Glutamatergic neuron (in vitro differentiated cells): ENCODE results near the gene NEDD4. TPM values are rescaled to one million over a fixed set of nuclear protein-coding genes. Genes with fewer than 3 reads are reported as not detected.

Experiments
- DNase-seq: peaks from one replicate; pipeline ENCODE4 v3.0.0; 2022
- H3K27ac Mint-ChIP-seq: one replicate; pipeline ENCODE4 v1.8.0; 2020; ENCODE audit warnings: mild to moderate bottlenecking, mixed read lengths, inconsistent platforms; ENCODE audit not compliant: unreplicated experiment
- H3K27me3 Mint-ChIP-seq: one replicate; pipeline ENCODE4 v1.8.0; 2020; ENCODE audit warnings: mild to moderate bottlenecking, moderate library complexity, mixed read lengths, inconsistent platforms; ENCODE audit not compliant: unreplicated experiment
- H3K36me3 Mint-ChIP-seq: one replicate; pipeline ENCODE4 v1.8.0; 2020; ENCODE audit warnings: mild to moderate bottlenecking, mixed read lengths, inconsistent platforms; ENCODE audit not compliant: unreplicated experiment
- H3K4me1 Mint-ChIP-seq: one replicate; pipeline ENCODE4 v1.8.0; 2020; ENCODE audit warnings: mild to moderate bottlenecking, low read depth, mixed read lengths, inconsistent platforms; ENCODE audit not compliant: unreplicated experiment
- H3K4me3 Mint-ChIP-seq: one replicate; pipeline ENCODE4 v1.8.0; 2020; ENCODE audit warnings: mild to moderate bottlenecking, mixed read lengths, inconsistent platforms; ENCODE audit not compliant: unreplicated experiment
- H3K9me3 Mint-ChIP-seq: one replicate; pipeline ENCODE4 v1.8.0; 2020; ENCODE audit warnings: mild to moderate bottlenecking, moderate library complexity, mixed read lengths, inconsistent platforms; ENCODE audit not compliant: unreplicated experiment
- total RNA-seq: library from RNA; stranded (reverse); fragmentation: NEBNext Ultra II Directional; extraction: Animal tissue kit (Norgen Biotek cat#: 25700); gene quantifications from one replicate; pipeline ENCODE4 v1.2.1, GENCODE V29; 2021; ENCODE audit not compliant: unreplicated experiment
- TF ChIP-seq, protein P1 (sequence below): fragments of 200-600 bp; sonication (generic); IDR thresholded peaks from one replicate; pipeline ENCODE4 v1.5.0; 2021; ENCODE audit not compliant: partially characterized antibody, unreplicated experiment

The NEDD4 gene
- total RNA-seq, 1 donor from 2014 or later: 3.7 TPM

DNA sequence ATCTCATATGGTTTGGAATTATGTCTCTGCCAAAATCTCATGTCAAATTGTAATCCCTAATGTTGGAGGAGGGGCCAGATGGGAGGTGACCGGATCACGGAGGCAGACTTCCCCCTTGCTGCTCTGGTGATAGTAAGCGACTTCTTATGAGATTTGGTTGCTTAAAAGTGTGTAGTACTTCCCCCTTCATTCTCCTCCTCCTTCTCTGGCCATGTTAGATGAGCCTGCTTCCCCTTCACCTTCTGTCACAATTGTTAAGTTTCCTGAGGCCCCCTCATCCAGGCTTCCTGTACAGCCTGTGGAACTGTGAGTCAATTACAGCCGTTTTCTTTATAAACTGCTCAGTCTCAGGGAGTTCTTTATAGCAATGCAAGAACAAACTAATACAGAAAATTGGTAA lies 51.1 kb downstream of the NEDD4 start:
- no peak overlapping the region for H3K4me3 Mint-ChIP-seq
- H3K27me3 Mint-ChIP-seq: no peaks in the 10 kb centered on the region
- H3K4me1 Mint-ChIP-seq: no peaks in the 10 kb centered on the region
- H3K9me3 Mint-ChIP-seq: no peaks in the 10 kb centered on the region
- H3K27ac Mint-ChIP-seq: no peak overlapping the region
- no peak for DNase-seq
- H3K36me3 Mint-ChIP-seq: no peaks in the 10 kb centered on the region
- TF ChIP-seq, protein P1, sequence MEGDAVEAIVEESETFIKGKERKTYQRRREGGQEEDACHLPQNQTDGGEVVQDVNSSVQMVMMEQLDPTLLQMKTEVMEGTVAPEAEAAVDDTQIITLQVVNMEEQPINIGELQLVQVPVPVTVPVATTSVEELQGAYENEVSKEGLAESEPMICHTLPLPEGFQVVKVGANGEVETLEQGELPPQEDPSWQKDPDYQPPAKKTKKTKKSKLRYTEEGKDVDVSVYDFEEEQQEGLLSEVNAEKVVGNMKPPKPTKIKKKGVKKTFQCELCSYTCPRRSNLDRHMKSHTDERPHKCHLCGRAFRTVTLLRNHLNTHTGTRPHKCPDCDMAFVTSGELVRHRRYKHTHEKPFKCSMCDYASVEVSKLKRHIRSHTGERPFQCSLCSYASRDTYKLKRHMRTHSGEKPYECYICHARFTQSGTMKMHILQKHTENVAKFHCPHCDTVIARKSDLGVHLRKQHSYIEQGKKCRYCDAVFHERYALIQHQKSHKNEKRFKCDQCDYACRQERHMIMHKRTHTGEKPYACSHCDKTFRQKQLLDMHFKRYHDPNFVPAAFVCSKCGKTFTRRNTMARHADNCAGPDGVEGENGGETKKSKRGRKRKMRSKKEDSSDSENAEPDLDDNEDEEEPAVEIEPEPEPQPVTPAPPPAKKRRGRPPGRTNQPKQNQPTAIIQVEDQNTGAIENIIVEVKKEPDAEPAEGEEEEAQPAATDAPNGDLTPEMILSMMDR: no peak

GRCh38 chr15:55937040-55937439 lies 56.4 kb downstream of the NEDD4 start:
- Mint-ChIP-seq H3K9me3 (no peaks in the 10 kb centered on the region), H3K27me3 (no peaks in the 10 kb centered on the region), H3K4me3 (no peak overlapping the region), H3K27ac (no peak overlapping the region), H3K4me1 (no peaks in the 10 kb centered on the region), H3K36me3 (no peaks in the 10 kb centered on the region)
- no peak for DNase-seq
- TF ChIP-seq, protein P1: no peak

- H3K27me3 Mint-ChIP-seq: no peaks in the 10 kb centered on the region
- TF ChIP-seq, protein P1: no peak
- H3K36me3 Mint-ChIP-seq: no peaks in the 10 kb centered on the region
- peaks cover 3% of the 10 kb centered on the region for H3K4me1 Mint-ChIP-seq
- no peak for DNase-seq
- no peak overlapping the region for H3K4me3 Mint-ChIP-seq
- H3K9me3 Mint-ChIP-seq: peaks cover 3% of the 10 kb centered on the region
- H3K27ac Mint-ChIP-seq: no peak overlapping the region
Observed at GRCh38 chr15:55928955-55929354, 64.5 kb downstream of the NEDD4 start.

DNA sequence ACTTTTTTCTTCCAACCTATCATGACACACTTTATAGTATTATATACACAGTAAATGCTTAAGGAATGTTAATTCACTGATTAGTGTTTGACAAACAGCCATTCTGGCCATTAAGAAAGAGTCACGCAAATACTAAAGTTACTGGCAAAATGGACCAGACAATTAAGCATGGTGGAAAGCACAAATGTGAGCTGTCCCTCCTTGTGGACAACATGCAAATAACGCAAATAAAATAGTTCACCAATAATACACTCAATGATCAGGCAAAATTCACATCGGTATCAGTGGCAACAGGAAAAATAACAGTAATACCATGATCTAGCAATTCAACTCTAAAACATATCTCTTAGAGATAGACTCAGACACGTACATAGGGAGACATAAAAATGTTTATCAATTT lies 71.7 kb downstream of the NEDD4 start:
- Mint-ChIP-seq H3K36me3 (no peaks in the 10 kb centered on the region), H3K4me1 (no peaks in the 10 kb centered on the region)

GRCh38 chr15:55917881-55918296 lies 75.5 kb downstream of the NEDD4 start:
- no peaks in the 10 kb centered on the region for H3K9me3 Mint-ChIP-seq
- no peak overlapping the region for H3K27ac Mint-ChIP-seq
- H3K4me1 Mint-ChIP-seq: no peaks in the 10 kb centered on the region
- TF ChIP-seq, protein P1: peak; percentile 24
- DNase-seq: no peak
- no peaks in the 10 kb centered on the region for H3K36me3 Mint-ChIP-seq
- peaks cover 2% of the 10 kb centered on the region for H3K27me3 Mint-ChIP-seq
- no peak overlapping the region for H3K4me3 Mint-ChIP-seq

More for the DNA sequence above, 71.7 kb downstream of the NEDD4 start:
- TF ChIP-seq, protein P1: no peak
- no peak for DNase-seq
- H3K27me3 Mint-ChIP-seq: peaks cover 2% of the 10 kb centered on the region
- H3K9me3 Mint-ChIP-seq: no peaks in the 10 kb centered on the region
- H3K27ac Mint-ChIP-seq: no peak overlapping the region
- no peak overlapping the region for H3K4me3 Mint-ChIP-seq
